DMS153 treated with DMSO at 0.1 percent for 48 hours (cell line): ENCODE measurements around the gene PDZK1IP1.
"Not testable (repeated sequence)": the region's sequence is repeated elsewhere in the genome, so short reads cannot be mapped to it uniquely, and the experiment has no call there.

ENCODE experiments used
- DNase-seq: peaks from one replicate; lab custom pipeline; 2025; ENCODE audit not compliant: unreplicated experiment; lab: John Stamatoyannopoulos, UW

The PDZK1IP1 gene

GRCh38 chr1:47198214-47198613, 8.4 kb upstream of the PDZK1IP1 start:
- DNase-seq, result no peak

GRCh38 chr1:47196622-47197021, 6.8 kb upstream of the PDZK1IP1 start:
- DNase-seq, result no peak

- not testable (repeated sequence) for DNase-seq
Measured at GRCh38 chr1:47195981-47196380, 6.1 kb upstream of the PDZK1IP1 start.

GRCh38 chr1:47194311-47194710, 4.5 kb upstream of the PDZK1IP1 start:
- no peak for DNase-seq

- DNase-seq, result not testable (repeated sequence)
Measured at GRCh38 chr1:47193496-47193895, 3.7 kb upstream of the PDZK1IP1 start.

- DNase-seq, result peak; percentile 77
Measured at GRCh38 chr1:47192458-47193384, 2.9 kb upstream of the PDZK1IP1 start.

- no peak for DNase-seq
Measured at GRCh38 chr1:47191940-47192457, 2.2 kb upstream of the PDZK1IP1 start.

GRCh38 chr1:47190857-47191256, 1.0 kb upstream of the PDZK1IP1 start:
- no peak for DNase-seq

- no peak for DNase-seq
Measured at GRCh38 chr1:47190509-47190855, 646 bp upstream of the PDZK1IP1 start.

GRCh38 chr1:47188791-47189785, 748 bp downstream of the PDZK1IP1 start:
- no peak for DNase-seq

GRCh38 chr1:47187926-47188250, 1.9 kb downstream of the PDZK1IP1 start:
- no peak for DNase-seq

- DNase-seq, result no peak
Measured at GRCh38 chr1:47187231-47187925, 2.5 kb downstream of the PDZK1IP1 start.

GRCh38 chr1:47186267-47187185, 3.3 kb downstream of the PDZK1IP1 start:
- DNase-seq, result no peak

- DNase-seq, result no peak
Measured at GRCh38 chr1:47184822-47185677, 4.8 kb downstream of the PDZK1IP1 start.

GRCh38 chr1:47184090-47184821, 5.6 kb downstream of the PDZK1IP1 start:
- no peak for DNase-seq

GRCh38 chr1:47183308-47184089, 6.3 kb downstream of the PDZK1IP1 start:
- no peak for DNase-seq

- no peak for DNase-seq
Measured at GRCh38 chr1:47182676-47183235, 7.1 kb downstream of the PDZK1IP1 start.
